Hepatocyte (in vitro differentiated cells): ENCODE data around the gene GRID1. TPM values are rescaled to one million over a fixed set of nuclear protein-coding genes. Genes with fewer than 3 reads are reported as not detected.

Experiments
- DNase-seq: peaks from one replicate; pipeline ENCODE4 v3.0.0-alpha.2; 2016; ENCODE audit warnings: low spot score
- H2AFZ ChIP-seq: fragments of 200-600 bp; sonication (generic); 2 replicates; pipeline ENCODE4 v1.6.0; 2016; ENCODE audit warnings: antibody characterized with exemption, mild to moderate bottlenecking
- H3K27ac ChIP-seq: fragments of 200-600 bp; sonication (generic); 2 replicates; pipeline ENCODE4 v1.5.1; 2016; ENCODE audit warnings: mild to moderate bottlenecking
- H3K27me3 ChIP-seq: fragments of 200-600 bp; sonication (generic); 2 replicates; pipeline ENCODE4 v1.6.1; 2016
- H3K36me3 ChIP-seq: fragments of 200-600 bp; sonication (generic); replicated peaks from 2 replicates; pipeline ENCODE4 v1.5.1; 2016; ENCODE audit warnings: low read depth; ENCODE audit not compliant: insufficient read depth
- H3K4me1 ChIP-seq: fragments of 200-600 bp; sonication (generic); 2 replicates; pipeline ENCODE4 v1.5.1; 2016; ENCODE audit warnings: mild to moderate bottlenecking, moderate library complexity; ENCODE audit not compliant: insufficient read depth
- H3K4me2 ChIP-seq: fragments of 200-600 bp; sonication (generic); 2 replicates; pipeline ENCODE4 v1.6.0; 2016
- H3K4me3 ChIP-seq: fragments of 200-600 bp; sonication (generic); 2 replicates; pipeline ENCODE4 v1.5.1; 2016; ENCODE audit warnings: mild to moderate bottlenecking
- H3K79me2 ChIP-seq: fragments of 200-600 bp; sonication (generic); 2 replicates; pipeline ENCODE4 v1.6.0; 2017; ENCODE audit warnings: mild to moderate bottlenecking
- H3K9me2 ChIP-seq: fragments of 200-600 bp; sonication (generic); replicated peaks from 2 replicates; pipeline ENCODE4 v1.6.0; 2017; ENCODE audit warnings: mild to moderate bottlenecking; ENCODE audit not compliant: insufficient read depth
- H3K9me3 ChIP-seq: fragments of 200-600 bp; sonication (generic); 2 replicates; pipeline ENCODE4 v1.5.1; 2016; ENCODE audit warnings: low read depth, mild to moderate bottlenecking
- H4K20me1 ChIP-seq: fragments of 200-600 bp; sonication (generic); 2 replicates; pipeline ENCODE4 v1.6.0; 2016; ENCODE audit warnings: mild to moderate bottlenecking; ENCODE audit not compliant: insufficient read depth, poor library complexity, severe bottlenecking
- CTCF ChIP-seq: fragments of 200-600 bp; sonication (generic); IDR thresholded peaks from 2 replicates; pipeline ENCODE4 v1.5.1; 2016; ENCODE audit warnings: antibody characterized with exemption, mild to moderate bottlenecking; ENCODE audit not compliant: poor library complexity
- EZH2 ChIP-seq: fragments of 200-600 bp; sonication (generic); IDR thresholded peaks from 2 replicates; pipeline ENCODE4 v1.6.1; 2016; ENCODE audit warnings: antibody characterized with exemption, mild to moderate bottlenecking, borderline replicate concordance
- EZH2phosphoT487 ChIP-seq: fragments of 200-600 bp; sonication (generic); IDR thresholded peaks from one replicate; pipeline ENCODE4 v1.6.1; 2018; ENCODE audit warnings: antibody characterized with exemption, mild to moderate bottlenecking, low read depth, moderate library complexity; ENCODE audit not compliant: unreplicated experiment, severe bottlenecking
- WGBS: methylation state at CpG from one replicate; pipeline ENCODE4 v1.1.6; 2016; ENCODE audit warnings: low lambda C conversion rate; ENCODE audit errors: missing lambda C conversion rate; 5-methylcytosine and 5-hydroxymethylcytosine counted together
- polyA plus RNA-seq: library from polyadenylated mRNA; unstranded; fragments of >200 nt; fragmentation: Nextera tagmentation; extraction: Ambion mirVana; gene quantifications from 2 replicates; pipeline ENCODE4 v1.2.1, GENCODE V29; 2016
- total RNA-seq: library from RNA; depleted of rRNA; stranded (reverse); fragments of >200 nt; gene quantifications from 2 replicates; pipeline ENCODE4 v1.2.3, GENCODE V29; 2014

The GRID1 gene
- total and polyA plus RNA-seq, 2 experiments from 2014 or later, result 0.07 to 0.37 TPM

GRCh38 chr10:86283466-86284287, 82.9 kb downstream of the GRID1 start:
- TF ChIP-seq EZH2phosphoT487, result no peak
- TF ChIP-seq CTCF, result no peak
- no peak for TF ChIP-seq EZH2
- WGBS, result 85% methylated on average over 1 of the region's 1 CpG

GRCh38 chr10:86282664-86283465, 83.7 kb downstream of the GRID1 start:
- Histone ChIP-seq H2AFZ (no peak overlapping the region), H3K4me2 (no peak overlapping the region), H3K9me3 (no peaks in the 10 kb centered on the region), H3K36me3 (no peaks in the 10 kb centered on the region), H3K4me1 (no peaks in the 10 kb centered on the region), H3K79me2 (no peaks in the 10 kb centered on the region), H3K27ac (no peak overlapping the region), H3K4me3 (no peak overlapping the region), H4K20me1 (no peaks in the 10 kb centered on the region), H3K27me3 (no peaks in the 10 kb centered on the region), H3K9me2 (no peaks in the 10 kb centered on the region)
- no peak for TF ChIP-seq EZH2
- TF ChIP-seq CTCF, result no peak
- TF ChIP-seq EZH2phosphoT487, result no peak
- no peak for DNase-seq
- WGBS, result 100% methylated on average over 1 of the region's 1 CpG

More at GRCh38 chr10:86283466-86284287, 82.9 kb downstream of the GRID1 start:
- Histone ChIP-seq H3K9me2 (no peaks in the 10 kb centered on the region), H3K27ac (no peak overlapping the region), H3K4me3 (no peak overlapping the region), H3K36me3 (no peaks in the 10 kb centered on the region), H4K20me1 (no peaks in the 10 kb centered on the region), H3K9me3 (no peaks in the 10 kb centered on the region), H2AFZ (no peak overlapping the region), H3K4me2 (no peak overlapping the region), H3K79me2 (no peaks in the 10 kb centered on the region), H3K4me1 (no peaks in the 10 kb centered on the region), H3K27me3 (no peaks in the 10 kb centered on the region)
- DNase-seq, result no peak

- Histone ChIP-seq H2AFZ (no peak overlapping the region), H3K27me3 (no peaks in the 10 kb centered on the region), H4K20me1 (no peaks in the 10 kb centered on the region), H3K9me3 (no peaks in the 10 kb centered on the region), H3K79me2 (no peaks in the 10 kb centered on the region), H3K4me3 (no peak overlapping the region), H3K9me2 (no peaks in the 10 kb centered on the region), H3K36me3 (no peaks in the 10 kb centered on the region), H3K27ac (no peak overlapping the region), H3K4me2 (no peak overlapping the region), H3K4me1 (no peaks in the 10 kb centered on the region)
- DNase-seq, result no peak
- 95% methylated on average over 1 of the region's 1 CpG for WGBS
- TF ChIP-seq EZH2, result no peak
- no peak for TF ChIP-seq EZH2phosphoT487
- TF ChIP-seq CTCF, result no peak
These were observed 85.2 kb downstream of the GRID1 start for GRCh38 chr10:86281396-86281795.
